ENCODE results near the gene HMCN2. TPM values are rescaled to one million over a fixed set of nuclear protein-coding genes. Genes with fewer than 3 reads are reported as not detected.

Gene HMCN2
- total RNA-seq, 1 experiment from 2014 or later = 0.20 TPM

GRCh38 chr9:130443456-130443801 lies 177.9 kb downstream of the HMCN2 start:
- DNase-seq (ENCODE audit: extremely low read depth, low read depth) = no peak

- no peak for DNase-seq (ENCODE audit: extremely low read depth, low read depth)
Measured at GRCh38 chr9:130443840-130444492, 178.4 kb downstream of the HMCN2 start.

- DNase-seq (ENCODE audit: extremely low read depth, low read depth) = peak; percentile 58
Measured at GRCh38 chr9:130444565-130445221, 179.1 kb downstream of the HMCN2 start, which contains the start of gene ASS1. Gene ASS1, plus strand, starts transcription at chr9:130444961. Its CDS starts 7,268 bp downstream, at chr9:130452229.

GRCh38 chr9:130445268-130445983 lies 179.9 kb downstream of the HMCN2 start:
- no peak for DNase-seq (ENCODE audit: extremely low read depth, low read depth)

GRCh38 chr9:130446101-130446861 lies 180.7 kb downstream of the HMCN2 start:
- DNase-seq (ENCODE audit: extremely low read depth, low read depth) = no peak

GRCh38 chr9:130447193-130447816 lies 181.7 kb downstream of the HMCN2 start:
- no peak for DNase-seq (ENCODE audit: extremely low read depth, low read depth)

- no peak for DNase-seq (ENCODE audit: extremely low read depth, low read depth)
Measured at GRCh38 chr9:130448035-130448624, 182.6 kb downstream of the HMCN2 start.

- no peak for DNase-seq (ENCODE audit: extremely low read depth, low read depth)
Measured at GRCh38 chr9:130448771-130449603, 183.4 kb downstream of the HMCN2 start.

- no peak for DNase-seq (ENCODE audit: extremely low read depth, low read depth)
Measured at GRCh38 chr9:130450344-130451003, 184.9 kb downstream of the HMCN2 start.

- no peak for DNase-seq (ENCODE audit: extremely low read depth, low read depth)
Measured at GRCh38 chr9:130451004-130451390, 185.4 kb downstream of the HMCN2 start.

GRCh38 chr9:130451509-130452388 lies 186.2 kb downstream of the HMCN2 start:
- peak; percentile 59 for DNase-seq (ENCODE audit: extremely low read depth, low read depth)

- DNase-seq (ENCODE audit: extremely low read depth, low read depth) = no peak
Measured at GRCh38 chr9:130452835-130453234, 187.3 kb downstream of the HMCN2 start.

GRCh38 chr9:130453487-130453886 lies 187.9 kb downstream of the HMCN2 start:
- no peak for DNase-seq (ENCODE audit: extremely low read depth, low read depth)

GRCh38 chr9:130454096-130454811 lies 188.7 kb downstream of the HMCN2 start:
- DNase-seq (ENCODE audit: extremely low read depth, low read depth) = no peak

GRCh38 chr9:130454812-130455325 lies 189.3 kb downstream of the HMCN2 start:
- no peak for DNase-seq (ENCODE audit: extremely low read depth, low read depth)

- no peak for DNase-seq (ENCODE audit: extremely low read depth, low read depth)
Measured at GRCh38 chr9:130458027-130458803, 192.7 kb downstream of the HMCN2 start.
